OCI-LY7 (cell line): ENCODE data around the gene TCEANC2.

Experiments
- CTCF ChIP-seq: fragments of 200-600 bp; sonication (generic); conservative IDR thresholded peaks from 2 replicates; pipeline ENCODE4 v1.5.1; 2014; ENCODE audit warnings: mild to moderate bottlenecking, antibody characterized with exemption, low read length, moderate library complexity, mixed read lengths
- EZH2phosphoT487 ChIP-seq: fragments of 200-600 bp; sonication (generic); IDR thresholded peaks from 2 replicates; pipeline ENCODE4 v1.6.1; 2018; ENCODE audit warnings: low read depth, borderline replicate concordance, mild to moderate bottlenecking, mixed run types, antibody characterized with exemption, low read length, moderate library complexity, mixed read lengths

- TF ChIP-seq CTCF, result no peak
- TF ChIP-seq EZH2phosphoT487, result no peak
These were observed 16.4 kb downstream of the TCEANC2 start for GRCh38 chr1:54069791-54070170.
